Neutrophil (primary cell): ENCODE measurements around the gene RMP24.

Source experiments
- H3K27ac ChIP-seq: fragments of 200-600 bp; sonication (generic); 2 replicates; pipeline ENCODE4 v1.5.1; 2016; ENCODE audit warnings: mild to moderate bottlenecking, moderate library complexity
- H3K27me3 ChIP-seq: fragments of 200-600 bp; sonication (generic); 2 replicates; pipeline ENCODE4 v1.6.0; 2016; ENCODE audit warnings: mild to moderate bottlenecking
- H3K36me3 ChIP-seq: fragments of 200-600 bp; sonication (generic); 2 replicates; pipeline ENCODE4 v1.5.1; 2017
- H3K4me1 ChIP-seq, 2 experiments: fragments of 200-600 bp in 1 of 2; sonication (generic) in 1 of 2; 1 replicate in 1 of 2; 2 replicates in 1 of 2; pipeline versions ENCODE4 v1.5.1 to v1.6.1; 2013 to 2016; ENCODE audit warnings: low read depth in 1 of 2, low read length in 1 of 2, mild to moderate bottlenecking in 1 of 2, moderate library complexity in 1 of 2; ENCODE audit not compliant: control insufficient read depth in 1 of 2, insufficient read depth in 1 of 2
- H3K4me3 ChIP-seq, 2 experiments: fragments of 200-600 bp in 1 of 2; sonication (generic) in 1 of 2; 1 replicate in 1 of 2; 2 replicates in 1 of 2; pipeline ENCODE4 v1.5.1; 2013 to 2016; ENCODE audit warnings: low read depth in 1 of 2, low read length in 1 of 2, mild to moderate bottlenecking in 1 of 2, moderate library complexity in 1 of 2
- H3K9me3 ChIP-seq: fragments of 200-600 bp; sonication (generic); 2 replicates; pipeline ENCODE4 v1.5.1; 2016
- TF ChIP-seq, protein P1 (sequence below): fragments of 200-600 bp; sonication (generic); IDR thresholded peaks from 2 replicates; pipeline ENCODE4 v1.5.1; 2016; ENCODE audit warnings: antibody characterized with exemption

RMP24 gene

DNA sequence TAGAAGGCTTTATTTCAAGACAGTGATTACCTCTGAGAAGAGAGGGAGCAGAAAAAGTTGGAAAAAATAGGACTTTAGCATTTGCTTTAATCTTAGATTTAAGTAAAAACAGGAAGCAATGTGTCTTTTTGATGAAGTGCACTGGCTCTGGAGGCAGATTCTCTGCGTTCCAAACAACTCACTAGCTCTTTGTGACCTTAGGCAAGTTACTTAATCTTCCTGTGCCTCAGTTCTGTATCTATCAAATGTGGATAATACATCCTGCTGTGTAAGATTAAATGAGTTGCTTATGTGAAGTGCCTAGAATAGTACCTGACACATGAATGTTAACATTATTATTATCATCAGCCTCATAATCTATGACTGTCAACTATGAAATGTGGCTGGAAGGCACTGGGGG lies 52.5 kb downstream of the RMP24 start:
- Histone ChIP-seq H3K27ac (no peak overlapping the region), H3K9me3 (no peaks in the 10 kb centered on the region), H3K4me1 (no peaks in the 10 kb centered on the region), H3K4me3 (no peak overlapping the region), H3K27me3 (no peaks in the 10 kb centered on the region), H3K36me3 (peaks cover 42% of the 10 kb centered on the region)
- TF ChIP-seq, protein P1, sequence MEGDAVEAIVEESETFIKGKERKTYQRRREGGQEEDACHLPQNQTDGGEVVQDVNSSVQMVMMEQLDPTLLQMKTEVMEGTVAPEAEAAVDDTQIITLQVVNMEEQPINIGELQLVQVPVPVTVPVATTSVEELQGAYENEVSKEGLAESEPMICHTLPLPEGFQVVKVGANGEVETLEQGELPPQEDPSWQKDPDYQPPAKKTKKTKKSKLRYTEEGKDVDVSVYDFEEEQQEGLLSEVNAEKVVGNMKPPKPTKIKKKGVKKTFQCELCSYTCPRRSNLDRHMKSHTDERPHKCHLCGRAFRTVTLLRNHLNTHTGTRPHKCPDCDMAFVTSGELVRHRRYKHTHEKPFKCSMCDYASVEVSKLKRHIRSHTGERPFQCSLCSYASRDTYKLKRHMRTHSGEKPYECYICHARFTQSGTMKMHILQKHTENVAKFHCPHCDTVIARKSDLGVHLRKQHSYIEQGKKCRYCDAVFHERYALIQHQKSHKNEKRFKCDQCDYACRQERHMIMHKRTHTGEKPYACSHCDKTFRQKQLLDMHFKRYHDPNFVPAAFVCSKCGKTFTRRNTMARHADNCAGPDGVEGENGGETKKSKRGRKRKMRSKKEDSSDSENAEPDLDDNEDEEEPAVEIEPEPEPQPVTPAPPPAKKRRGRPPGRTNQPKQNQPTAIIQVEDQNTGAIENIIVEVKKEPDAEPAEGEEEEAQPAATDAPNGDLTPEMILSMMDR = no peak

DNA sequence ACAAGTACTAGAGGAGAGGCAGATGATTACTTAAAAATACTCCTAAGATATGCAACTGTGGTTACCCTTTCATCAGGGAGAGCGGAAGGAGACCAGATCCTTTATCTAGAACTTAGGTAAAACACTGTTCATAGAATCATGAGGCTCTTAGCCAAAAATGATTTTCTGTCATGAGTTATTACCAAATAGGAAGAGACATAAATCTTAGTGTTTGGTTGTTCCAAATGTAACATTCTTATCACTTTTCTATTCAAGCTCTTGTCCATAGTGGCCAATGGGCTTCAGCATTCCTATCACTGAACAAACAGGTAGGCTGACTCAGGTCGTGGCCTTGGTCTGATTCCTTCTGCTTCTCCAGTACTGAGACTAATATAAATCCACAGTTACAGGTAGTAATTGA lies 56.4 kb downstream of the RMP24 start:
- Histone ChIP-seq H3K27ac (no peak overlapping the region), H3K4me3 (no peak overlapping the region), H3K4me1 (peaks cover 3 to 6% of the 10 kb centered on the region in 2 experiments), H3K27me3 (no peaks in the 10 kb centered on the region), H3K36me3 (peaks cover 54% of the 10 kb centered on the region), H3K9me3 (no peaks in the 10 kb centered on the region)
- TF ChIP-seq, protein P1 = no peak
